GM23338 (cell line): ENCODE results near the gene NDUFS7. TPM values are rescaled to one million over a fixed set of nuclear protein-coding genes. Genes with fewer than 3 reads are reported as not detected.

Experiments used
- ATAC-seq: fragments of 200-7000 bp; cut with Tn5 transposase; 3 replicates; pipeline ENCODE4 v1.9.1; 2020
- DNase-seq: peaks from one replicate; pipeline ENCODE4 v3.0.0-alpha.2; 2015; ENCODE audit warnings: low spot score
- H2AFZ ChIP-seq: fragments of 200-600 bp; sonication (generic); 2 replicates; pipeline ENCODE4 v1.8.0; 2016; ENCODE audit warnings: antibody characterized with exemption, mild to moderate bottlenecking, moderate library complexity
- H3F3A ChIP-seq: fragments of 200-600 bp; sonication (generic); replicated peaks from 2 replicates; pipeline ENCODE4 v1.8.0; 2017; ENCODE audit warnings: antibody characterized with exemption, mixed run types, low read depth
- H3K27ac ChIP-seq: fragments of 200-600 bp; sonication (generic); 2 replicates; pipeline ENCODE4 v1.6.1; 2016; ENCODE audit warnings: low read depth
- H3K27me3 ChIP-seq: fragments of 200-600 bp; sonication (generic); 2 replicates; pipeline ENCODE4 v1.8.0; 2016; ENCODE audit warnings: mild to moderate bottlenecking, mixed run types, moderate library complexity; ENCODE audit not compliant: insufficient read depth
- H3K36me3 ChIP-seq: fragments of 200-600 bp; sonication (generic); 2 replicates; pipeline ENCODE4 v1.8.0; 2016; ENCODE audit warnings: mild to moderate bottlenecking; ENCODE audit not compliant: insufficient read depth
- H3K4me1 ChIP-seq: fragments of 200-600 bp; sonication (generic); 2 replicates; pipeline ENCODE4 v1.8.0; 2016; ENCODE audit warnings: mild to moderate bottlenecking, moderate library complexity; ENCODE audit not compliant: insufficient read depth
- H3K4me2 ChIP-seq: fragments of 200-600 bp; sonication (generic); 2 replicates; pipeline ENCODE4 v1.7.1; 2017; ENCODE audit warnings: mixed run types
- H3K4me3 ChIP-seq: fragments of 200-600 bp; sonication (generic); 2 replicates; pipeline ENCODE4 v1.6.1; 2016; ENCODE audit warnings: mixed run types
- H3K79me2 ChIP-seq: fragments of 200-600 bp; sonication (generic); replicated peaks from 2 replicates; pipeline ENCODE4 v1.8.0; 2017; ENCODE audit warnings: mild to moderate bottlenecking; ENCODE audit not compliant: insufficient read depth
- H3K9me2 ChIP-seq: fragments of 200-600 bp; sonication (generic); 2 replicates; pipeline ENCODE4 v1.8.0; 2017; ENCODE audit not compliant: insufficient read depth
- H4K20me1 ChIP-seq: fragments of 200-600 bp; sonication (generic); replicated peaks from 2 replicates; pipeline ENCODE4 v1.8.0; 2017; ENCODE audit warnings: mild to moderate bottlenecking; ENCODE audit not compliant: insufficient read depth
- H3K27ac Mint-ChIP-seq: 2 replicates; pipeline ENCODE4 v1.8.0; 2020; ENCODE audit warnings: inconsistent platforms, mild to moderate bottlenecking, moderate library complexity, mixed read lengths
- H3K27me3 Mint-ChIP-seq: 3 replicates; pipeline ENCODE4 v1.8.0; 2022; ENCODE audit warnings: low read depth, mild to moderate bottlenecking, moderate library complexity, mixed read lengths, inconsistent platforms; ENCODE audit not compliant: insufficient read depth, poor library complexity
- H3K36me3 Mint-ChIP-seq: 3 replicates; pipeline ENCODE4 v1.8.0; 2021; ENCODE audit warnings: low read depth, mild to moderate bottlenecking, inconsistent platforms, moderate library complexity, mixed read lengths
- H3K4me1 Mint-ChIP-seq: 3 replicates; pipeline ENCODE4 v1.8.0; 2020; ENCODE audit warnings: mild to moderate bottlenecking, inconsistent platforms, mixed read lengths
- H3K4me3 Mint-ChIP-seq: 3 replicates; pipeline ENCODE4 v1.8.0; 2021; ENCODE audit warnings: moderate library complexity, mild to moderate bottlenecking, inconsistent platforms, mixed read lengths
- H3K9me3 Mint-ChIP-seq: 3 replicates; pipeline ENCODE4 v1.8.0; 2020; ENCODE audit warnings: moderate library complexity, mild to moderate bottlenecking, inconsistent platforms, mixed read lengths
- CTCF ChIP-seq, 2 experiments: fragments of 200-600 bp in 1 of 2; sonication (generic) in 1 of 2; conservative IDR thresholded peaks; 2 replicates each; pipeline versions ENCODE4 v1.5.1 to v1.6.1; 2016 to 2017; ENCODE audit warnings: antibody characterized with exemption in 2 of 2, low read depth in 2 of 2, mild to moderate bottlenecking in 2 of 2, moderate library complexity in 1 of 2
- ETS1 ChIP-seq: IDR thresholded peaks from 2 replicates; pipeline ENCODE4 v1.6.1; 2016; ENCODE audit warnings: antibody characterized with exemption
- EZH2 ChIP-seq: fragments of 200-600 bp; sonication (generic); IDR thresholded peaks from one replicate; pipeline ENCODE4 v1.8.0; 2017; ENCODE audit warnings: antibody characterized with exemption, mild to moderate bottlenecking, low read depth; ENCODE audit not compliant: unreplicated experiment
- JUNB ChIP-seq: IDR thresholded peaks from one replicate; pipeline ENCODE4 v1.6.1; 2016; ENCODE audit warnings: antibody characterized with exemption; ENCODE audit not compliant: unreplicated experiment
- NANOG ChIP-seq: IDR thresholded peaks from 2 replicates; pipeline ENCODE4 v1.6.1; 2016; ENCODE audit warnings: antibody characterized with exemption, borderline replicate concordance
- POLR2AphosphoS5 ChIP-seq: IDR thresholded peaks from 2 replicates; pipeline ENCODE4 v1.6.1; 2016; ENCODE audit warnings: antibody characterized with exemption, low read depth
- STAT1 ChIP-seq: IDR thresholded peaks from one replicate; pipeline ENCODE4 v1.6.1; 2016; ENCODE audit warnings: antibody characterized with exemption; ENCODE audit not compliant: unreplicated experiment
- ZNF114 ChIP-seq: fragments of 250-450 bp; sonication (Bioruptor Pico); IDR thresholded peaks from 2 replicates; pipeline ENCODE4 v1.5.0; 2020; ENCODE audit warnings: mild to moderate bottlenecking, moderate library complexity
- ZNF331 ChIP-seq: fragments of 250-450 bp; sonication (Bioruptor Pico); IDR thresholded peaks from 2 replicates; pipeline ENCODE4 v1.5.0; 2020; ENCODE audit warnings: low read depth, mild to moderate bottlenecking, moderate library complexity
- ZNF462 ChIP-seq: fragments of 250-450 bp; sonication (Bioruptor Pico); IDR thresholded peaks from 2 replicates; pipeline ENCODE4 v1.5.0; 2020; ENCODE audit warnings: mild to moderate bottlenecking, moderate library complexity
- polyA plus RNA-seq: library from polyadenylated mRNA; unstranded; fragments of >200 nt; fragmentation: Nextera tagmentation; extraction: Ambion mirVana; gene quantifications from 2 replicates; pipeline ENCODE4 v1.2.1, GENCODE V29; 2016
- total RNA-seq: library from RNA; depleted of rRNA; stranded (reverse); fragments of >200 nt; shearing (Covaris generic); gene quantifications from 2 replicates; pipeline ENCODE4 v1.2.3, GENCODE V29; 2014

The NDUFS7 gene
- total and polyA plus RNA-seq, 2 experiments from 2014 or later, result 132 to 203 TPM

GRCh38 chr19:1379126-1379905 is 4.4 kb upstream of the NDUFS7 start (continued):
- TF ChIP-seq CTCF (conservative IDR thresholded peaks at IDR 0.05; ENCODE audit: low read depth in 2 of 2), result no peak
- no peak for TF ChIP-seq ETS1
- no peak for TF ChIP-seq NANOG
- no peak for TF ChIP-seq EZH2
- no peak for TF ChIP-seq POLR2AphosphoS5
- TF ChIP-seq ZNF114 (CRISPR knock-in tag), result no peak
- no peak for TF ChIP-seq ZNF331
- no peak for TF ChIP-seq JUNB

GRCh38 chr19:1379961-1380489 is 3.7 kb upstream of the NDUFS7 start:
- H3K4me1 Mint-ChIP-seq, result peaks cover 13% of the 10 kb centered on the region
- no peak for ATAC-seq
- DNase-seq, result no peak
- H3K9me2 ChIP-seq, result no peaks in the 10 kb centered on the region
- H3K27me3 ChIP-seq, result no peaks in the 10 kb centered on the region
- peaks cover 16% of the 10 kb centered on the region; the same call in 1 of the 2 replicates for H3K4me1 ChIP-seq
- H3K36me3 Mint-ChIP-seq, result peaks cover 24% of the 10 kb centered on the region
- no peak overlapping the region for H3K27ac Mint-ChIP-seq
- H3K27me3 Mint-ChIP-seq, result peaks cover 23% of the 10 kb centered on the region
- H3K4me3 Mint-ChIP-seq, result no peak overlapping the region; the same call in 2 of the 3 replicates
- H3K9me3 Mint-ChIP-seq, result peaks cover 5% of the 10 kb centered on the region
- no peak overlapping the region for H3K27ac ChIP-seq
- H4K20me1 ChIP-seq, result peaks cover 4% of the 10 kb centered on the region
- H3F3A ChIP-seq, result peaks cover 13% of the 10 kb centered on the region
- no peaks in the 10 kb centered on the region; the same call in 1 of the 2 replicates for H3K36me3 ChIP-seq
- no peak overlapping the region for H3K4me3 ChIP-seq
- no peak overlapping the region for H2AFZ ChIP-seq
- peaks cover 11% of the 10 kb centered on the region for H3K79me2 ChIP-seq
- H3K4me2 ChIP-seq, result no peak overlapping the region
- TF ChIP-seq JUNB, result no peak
- TF ChIP-seq CTCF (conservative IDR thresholded peaks at IDR 0.05; ENCODE audit: low read depth in 2 of 2), result no peak
- TF ChIP-seq POLR2AphosphoS5, result no peak
- no peak for TF ChIP-seq ZNF114 (CRISPR knock-in tag)
- TF ChIP-seq EZH2, result no peak
- TF ChIP-seq STAT1, result no peak
- no peak for TF ChIP-seq ZNF462
- no peak for TF ChIP-seq ETS1
